NB4 (cell line): Measurements from ENCODE around the gene HS3ST4.

ENCODE experiments used
- MAX ChIP-seq: IDR thresholded peaks from 2 replicates; pipeline ENCODE4 v1.6.1; 2011; ENCODE audit warnings: low read depth, low read length
- MYC ChIP-seq: IDR thresholded peaks from 2 replicates; pipeline ENCODE4 v1.6.1; 2011; ENCODE audit warnings: low read depth, low read length
- POLR2A ChIP-seq: IDR thresholded peaks from 2 replicates; pipeline ENCODE4 v1.6.1; 2011; ENCODE audit warnings: mild to moderate bottlenecking; ENCODE audit not compliant: insufficient read length; ENCODE audit errors: extremely low read depth
- TF ChIP-seq, protein P1 (sequence below): IDR thresholded peaks from one replicate; pipeline ENCODE4 v1.5.1; 2012; ENCODE audit warnings: low read depth, low read length

- no peak for TF ChIP-seq MAX
- TF ChIP-seq, protein P1, sequence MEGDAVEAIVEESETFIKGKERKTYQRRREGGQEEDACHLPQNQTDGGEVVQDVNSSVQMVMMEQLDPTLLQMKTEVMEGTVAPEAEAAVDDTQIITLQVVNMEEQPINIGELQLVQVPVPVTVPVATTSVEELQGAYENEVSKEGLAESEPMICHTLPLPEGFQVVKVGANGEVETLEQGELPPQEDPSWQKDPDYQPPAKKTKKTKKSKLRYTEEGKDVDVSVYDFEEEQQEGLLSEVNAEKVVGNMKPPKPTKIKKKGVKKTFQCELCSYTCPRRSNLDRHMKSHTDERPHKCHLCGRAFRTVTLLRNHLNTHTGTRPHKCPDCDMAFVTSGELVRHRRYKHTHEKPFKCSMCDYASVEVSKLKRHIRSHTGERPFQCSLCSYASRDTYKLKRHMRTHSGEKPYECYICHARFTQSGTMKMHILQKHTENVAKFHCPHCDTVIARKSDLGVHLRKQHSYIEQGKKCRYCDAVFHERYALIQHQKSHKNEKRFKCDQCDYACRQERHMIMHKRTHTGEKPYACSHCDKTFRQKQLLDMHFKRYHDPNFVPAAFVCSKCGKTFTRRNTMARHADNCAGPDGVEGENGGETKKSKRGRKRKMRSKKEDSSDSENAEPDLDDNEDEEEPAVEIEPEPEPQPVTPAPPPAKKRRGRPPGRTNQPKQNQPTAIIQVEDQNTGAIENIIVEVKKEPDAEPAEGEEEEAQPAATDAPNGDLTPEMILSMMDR = no peak
- no peak for TF ChIP-seq POLR2A
- TF ChIP-seq MYC = no peak
Measured at GRCh38 chr16:25707553-25707952, 15.8 kb downstream of the HS3ST4 start.
